Measurements from ENCODE around the gene DDX10. TPM values are rescaled to one million over a fixed set of nuclear protein-coding genes. Genes with fewer than 3 reads are reported as not detected.
"Not testable (repeated sequence)": the region's sequence is repeated elsewhere in the genome, so short reads cannot be mapped to it uniquely, and the experiment has no call there.

Gene DDX10
- total and polyA plus RNA-seq, 10 donors, result 17.5 to 39.3 (median 23.0) TPM

DNA sequence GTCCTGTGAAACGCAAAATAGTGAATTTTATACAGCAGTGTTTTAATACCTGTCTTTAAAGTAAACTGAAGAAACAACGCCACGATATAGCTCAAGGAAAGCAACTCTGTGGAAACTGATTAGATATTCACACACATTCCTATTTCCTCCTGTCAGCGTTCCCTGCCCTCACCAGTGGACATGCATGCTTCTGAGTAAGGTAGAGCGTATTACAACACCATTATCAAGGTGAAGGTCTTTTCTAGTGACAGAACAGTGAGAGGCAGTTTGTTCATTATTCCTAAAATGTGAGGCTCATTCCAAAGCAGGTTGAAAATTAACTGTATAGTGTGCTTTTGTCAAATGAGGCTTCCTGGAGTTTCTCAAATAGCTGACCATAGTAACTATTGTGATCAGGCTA, 153.1 kb downstream of the DDX10 start:
- no peak for TF ChIP-seq POLR2AphosphoS5 (IDR thresholded peaks at IDR 0.05)
- TF ChIP-seq, protein P1, sequence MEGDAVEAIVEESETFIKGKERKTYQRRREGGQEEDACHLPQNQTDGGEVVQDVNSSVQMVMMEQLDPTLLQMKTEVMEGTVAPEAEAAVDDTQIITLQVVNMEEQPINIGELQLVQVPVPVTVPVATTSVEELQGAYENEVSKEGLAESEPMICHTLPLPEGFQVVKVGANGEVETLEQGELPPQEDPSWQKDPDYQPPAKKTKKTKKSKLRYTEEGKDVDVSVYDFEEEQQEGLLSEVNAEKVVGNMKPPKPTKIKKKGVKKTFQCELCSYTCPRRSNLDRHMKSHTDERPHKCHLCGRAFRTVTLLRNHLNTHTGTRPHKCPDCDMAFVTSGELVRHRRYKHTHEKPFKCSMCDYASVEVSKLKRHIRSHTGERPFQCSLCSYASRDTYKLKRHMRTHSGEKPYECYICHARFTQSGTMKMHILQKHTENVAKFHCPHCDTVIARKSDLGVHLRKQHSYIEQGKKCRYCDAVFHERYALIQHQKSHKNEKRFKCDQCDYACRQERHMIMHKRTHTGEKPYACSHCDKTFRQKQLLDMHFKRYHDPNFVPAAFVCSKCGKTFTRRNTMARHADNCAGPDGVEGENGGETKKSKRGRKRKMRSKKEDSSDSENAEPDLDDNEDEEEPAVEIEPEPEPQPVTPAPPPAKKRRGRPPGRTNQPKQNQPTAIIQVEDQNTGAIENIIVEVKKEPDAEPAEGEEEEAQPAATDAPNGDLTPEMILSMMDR (IDR thresholded peaks at IDR 0.05 in 8 of 11, conservative IDR thresholded peaks at IDR 0.05 in 3 of 11), result no peak
- no peak for TF ChIP-seq POLR2A (IDR thresholded peaks at IDR 0.05)
- Histone ChIP-seq H3K27ac (no peak overlapping the region), H3K27me3 (replicated peaks in 1 of 7) (no peaks in the 10 kb centered on the region), H3K4me1 (no peaks in the 10 kb centered on the region), H3K4me3 (no peak overlapping the region), H3K36me3 (no peaks in the 10 kb centered on the region), H3K9me3 (no peaks in the 10 kb centered on the region)
- intact Hi-C loops (cut with DNase I; ENCODE audit: low total_unique reads), result no loop called here
- no peak for DNase-seq
- WGBS, 5 donors, result 73 to 91% (median 87%) methylated on average over 5 of the region's 5 CpGs

DNA sequence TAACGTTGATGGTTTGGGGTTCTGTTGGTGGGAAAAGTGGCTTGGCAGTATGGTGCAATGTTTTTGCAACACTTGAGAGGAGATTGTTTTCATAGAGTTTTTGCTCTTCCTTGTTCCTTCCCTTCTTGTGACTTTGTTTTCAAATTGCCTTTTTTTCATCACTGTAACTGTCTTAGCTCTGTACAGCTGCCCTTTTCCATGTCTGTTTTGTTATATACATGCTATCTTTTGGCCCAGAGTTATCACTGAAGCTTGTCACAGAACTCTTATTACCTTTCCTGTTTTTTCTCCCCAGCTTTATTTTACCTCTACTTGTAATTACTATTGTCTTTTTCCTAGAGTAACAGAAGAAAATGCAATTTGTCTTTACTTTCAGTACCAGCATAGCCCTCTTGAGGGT, 154.1 kb downstream of the DDX10 start:
- no peak for DNase-seq
- no peak for TF ChIP-seq POLR2A (IDR thresholded peaks at IDR 0.05)
- TF ChIP-seq, protein P1 (IDR thresholded peaks at IDR 0.05 in 8 of 11, conservative IDR thresholded peaks at IDR 0.05 in 3 of 11), result no peak
- no peak for TF ChIP-seq POLR2AphosphoS5 (IDR thresholded peaks at IDR 0.05)
- 35 to 83% (median 73%) methylated on average over 1 of the region's 1 CpG for WGBS, 5 donors
- Histone ChIP-seq H3K36me3 (no peaks in the 10 kb centered on the region), H3K9me3 (no peaks in the 10 kb centered on the region), H3K27ac (no peak overlapping the region), H3K4me1 (no peaks in the 10 kb centered on the region), H3K4me3 (no peak overlapping the region), H3K27me3 (replicated peaks in 1 of 7) (no peaks in the 10 kb centered on the region)
- intact Hi-C loops (cut with DNase I; ENCODE audit: low total_unique reads), result no loop called here

DNA sequence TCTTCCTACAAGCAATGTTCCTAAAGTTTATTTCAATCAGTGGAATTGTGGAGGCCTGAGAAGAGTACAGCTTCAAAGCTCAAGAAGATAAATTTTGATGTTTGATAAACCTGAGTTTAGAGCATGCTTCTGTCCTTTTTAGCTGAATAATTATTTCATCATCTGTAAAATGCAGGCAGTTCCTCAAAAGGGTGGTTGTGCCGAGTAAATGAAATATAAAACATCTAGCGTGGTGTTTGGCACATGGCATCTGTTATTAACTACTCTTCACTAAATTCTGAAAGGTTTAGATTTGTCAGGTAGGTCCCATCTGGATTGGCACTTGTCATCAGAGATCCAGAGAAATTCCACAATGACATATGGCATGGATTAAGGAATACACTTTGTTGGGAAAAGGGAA, 155.1 kb downstream of the DDX10 start:
- H3K4me1 ChIP-seq, result no peaks in the 10 kb centered on the region
- H3K36me3 ChIP-seq, result no peaks in the 10 kb centered on the region
- no peaks in the 10 kb centered on the region for H3K9me3 ChIP-seq
- 58 to 89% (median 69%) methylated on average over 2 of the region's 2 CpGs for WGBS, 5 donors
- TF ChIP-seq POLR2AphosphoS5 (IDR thresholded peaks at IDR 0.05) (no peak), POLR2A (IDR thresholded peaks at IDR 0.05) (no peak)
- TF ChIP-seq, protein P1 (IDR thresholded peaks at IDR 0.05 in 8 of 11, conservative IDR thresholded peaks at IDR 0.05 in 3 of 11), result no peak
- no peak overlapping the region for H3K27ac ChIP-seq
- H3K4me3 ChIP-seq, result no peak overlapping the region
- H3K27me3 ChIP-seq (replicated peaks in 1 of 7), result no peaks in the 10 kb centered on the region
- DNase-seq, result no peak
- intact Hi-C loops (cut with DNase I; ENCODE audit: low total_unique reads), result no loop called here

DNA sequence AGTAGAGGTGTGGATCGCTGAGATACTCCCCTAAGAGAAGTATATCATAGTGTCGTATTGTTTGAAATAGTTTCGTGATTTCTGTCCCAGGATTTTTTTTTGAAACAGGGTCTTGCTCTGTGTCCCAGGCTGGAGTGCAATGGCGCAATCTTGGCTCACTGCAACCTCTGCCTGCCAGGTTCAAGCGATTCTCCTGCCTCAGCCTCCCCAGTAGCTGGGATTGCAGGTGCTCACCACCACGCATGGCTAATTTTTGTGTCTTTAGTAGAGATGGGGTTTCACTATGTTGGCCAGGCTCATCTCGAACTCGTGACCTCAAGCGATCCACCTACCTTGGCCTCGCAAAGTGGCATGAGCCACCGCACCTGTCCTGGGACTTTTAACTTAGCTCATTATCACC, 159.1 kb downstream of the DDX10 start:
- H3K4me1 ChIP-seq; intact Hi-C loops (cut with DNase I; ENCODE audit: low total_unique reads); DNase-seq; H3K27ac ChIP-seq; H3K36me3 ChIP-seq; H3K4me3 ChIP-seq; H3K27me3 ChIP-seq (replicated peaks in 1 of 7); H3K9me3 ChIP-seq: not testable (repeated sequence)
- WGBS, 5 donors, result 95 to 98% (median 97%) methylated on average over 11 of the region's 11 CpGs

DNA sequence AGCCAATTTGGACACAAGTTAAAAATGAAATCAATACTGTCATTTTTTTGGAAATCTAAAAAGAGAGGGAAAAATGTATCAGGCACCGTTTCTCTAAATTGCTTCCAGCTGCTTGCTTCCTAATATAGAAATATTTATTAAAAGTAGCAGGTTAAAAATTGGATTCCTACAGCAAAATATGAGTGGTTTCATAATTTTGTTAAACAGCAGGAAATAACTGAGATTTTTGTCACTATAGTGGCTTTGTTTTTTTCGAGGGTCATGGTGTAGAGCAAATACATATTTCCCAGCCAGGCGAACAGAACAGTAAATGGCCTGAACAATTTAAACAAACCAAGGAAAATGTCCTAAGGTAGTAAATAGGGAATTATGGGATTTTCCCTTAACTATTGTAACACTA, 159.7 kb downstream of the DDX10 start:
- no peak for DNase-seq
- TF ChIP-seq, protein P1 (IDR thresholded peaks at IDR 0.05 in 8 of 11, conservative IDR thresholded peaks at IDR 0.05 in 3 of 11), result no peak
- TF ChIP-seq POLR2AphosphoS5 (IDR thresholded peaks at IDR 0.05) (no peak), POLR2A (IDR thresholded peaks at IDR 0.05) (no peak)
- no peak overlapping the region for H3K4me3 ChIP-seq
- no peaks in the 10 kb centered on the region for H3K27me3 ChIP-seq (replicated peaks in 1 of 7)
- no peaks in the 10 kb centered on the region for H3K36me3 ChIP-seq
- H3K9me3 ChIP-seq, result peaks cover 0 to 15% (median 10%) of the 10 kb centered on the region in 8 donors
- no peak overlapping the region for H3K27ac ChIP-seq
- intact Hi-C loops (cut with DNase I; ENCODE audit: low total_unique reads), result no loop called here
- WGBS, 5 donors, result 58 to 79% (median 63%) methylated on average over 3 of the region's 3 CpGs
- H3K4me1 ChIP-seq, result no peaks in the 10 kb centered on the region

Data from spleen (tissue), 11 donors.